ENCODE results near the gene STAT6. TPM values are rescaled to one million over a fixed set of nuclear protein-coding genes. Genes with fewer than 3 reads are reported as not detected.

STAT6 gene
- total and polyA plus RNA-seq, 2 experiments from 2014 or later = 78.9 to 80.0 TPM

GRCh38 chr12:57127101-57127725, 16.1 kb upstream of the STAT6 start:
- peak overlapping the region; percentile 98 for H3K27ac ChIP-seq
- H3K27me3 ChIP-seq = no peaks in the 10 kb centered on the region
- DNase-seq (ENCODE audit: low spot score) = peak; percentile 89
- peaks cover 17% of the 10 kb centered on the region for H4K20me1 ChIP-seq (ENCODE audit: insufficient read depth, poor library complexity, severe bottlenecking)
- WGBS (ENCODE audit: low lambda C conversion rate, missing lambda C conversion rate) = 4% methylated on average over 23 of the region's 26 CpGs
- peak overlapping the region; percentile 83 for H2AFZ ChIP-seq
- H3K9me2 ChIP-seq (replicated peaks; ENCODE audit: insufficient read depth) = no peaks in the 10 kb centered on the region
- H3K4me1 ChIP-seq (ENCODE audit: insufficient read depth) = peaks cover 32% of the 10 kb centered on the region
- peak overlapping the region; percentile 79 for H3K4me3 ChIP-seq
- H3K4me2 ChIP-seq = peak overlapping the region; percentile 92
- H3K9me3 ChIP-seq (ENCODE audit: low read depth) = no peaks in the 10 kb centered on the region
- H3K36me3 ChIP-seq (replicated peaks; ENCODE audit: insufficient read depth, low read depth) = no peaks in the 10 kb centered on the region
- TF ChIP-seq EZH2phosphoT487 (IDR thresholded peaks at IDR 0.05; ENCODE audit: low read depth, severe bottlenecking, unreplicated experiment) = no peak
- TF ChIP-seq CTCF (IDR thresholded peaks at IDR 0.05; ENCODE audit: poor library complexity) = peak; percentile 39
- H3K79me2 ChIP-seq = peaks cover 39% of the 10 kb centered on the region

GRCh38 chr12:57126561-57126960, 15.4 kb upstream of the STAT6 start:
- Histone ChIP-seq H3K36me3 (replicated peaks; ENCODE audit: insufficient read depth, low read depth) (no peaks in the 10 kb centered on the region), H3K9me2 (replicated peaks; ENCODE audit: insufficient read depth) (no peaks in the 10 kb centered on the region), H3K4me2 (peak overlapping the region; percentile 92), H2AFZ (no peak overlapping the region), H3K9me3 (ENCODE audit: low read depth) (no peaks in the 10 kb centered on the region), H3K79me2 (peaks cover 33% of the 10 kb centered on the region), H3K4me1 (ENCODE audit: insufficient read depth) (peaks cover 26% of the 10 kb centered on the region), H4K20me1 (ENCODE audit: insufficient read depth, poor library complexity, severe bottlenecking) (peaks cover 13% of the 10 kb centered on the region), H3K27ac (peak overlapping the region; percentile 98), H3K27me3 (no peaks in the 10 kb centered on the region), H3K4me3 (no peak overlapping the region)
- TF ChIP-seq EZH2phosphoT487 (IDR thresholded peaks at IDR 0.05; ENCODE audit: low read depth, severe bottlenecking, unreplicated experiment) = no peak
- TF ChIP-seq EZH2 (IDR thresholded peaks at IDR 0.05; ENCODE audit: borderline replicate concordance) = no peak
- 43% methylated on average over 7 of the region's 7 CpGs for WGBS (ENCODE audit: low lambda C conversion rate, missing lambda C conversion rate)
- DNase-seq (ENCODE audit: low spot score) = no peak

GRCh38 chr12:57126061-57126460, 14.9 kb upstream of the STAT6 start:
- TF ChIP-seq EZH2 (IDR thresholded peaks at IDR 0.05; ENCODE audit: borderline replicate concordance) (no peak), CTCF (IDR thresholded peaks at IDR 0.05; ENCODE audit: poor library complexity) (no peak), EZH2phosphoT487 (IDR thresholded peaks at IDR 0.05; ENCODE audit: low read depth, severe bottlenecking, unreplicated experiment) (no peak)
- H3K27ac ChIP-seq = no peak overlapping the region
- peaks cover 21% of the 10 kb centered on the region for H3K4me1 ChIP-seq (ENCODE audit: insufficient read depth)
- 97% methylated on average over 11 of the region's 11 CpGs for WGBS (ENCODE audit: low lambda C conversion rate, missing lambda C conversion rate)
- no peaks in the 10 kb centered on the region for H3K36me3 ChIP-seq (replicated peaks; ENCODE audit: insufficient read depth, low read depth)
- H4K20me1 ChIP-seq (ENCODE audit: insufficient read depth, poor library complexity, severe bottlenecking) = peaks cover 8% of the 10 kb centered on the region
- H2AFZ ChIP-seq = no peak overlapping the region
- H3K79me2 ChIP-seq = peaks cover 28% of the 10 kb centered on the region
- H3K4me3 ChIP-seq = no peak overlapping the region
- H3K9me3 ChIP-seq (ENCODE audit: low read depth) = no peaks in the 10 kb centered on the region
- H3K27me3 ChIP-seq = no peaks in the 10 kb centered on the region
- H3K9me2 ChIP-seq (replicated peaks; ENCODE audit: insufficient read depth) = no peaks in the 10 kb centered on the region
- H3K4me2 ChIP-seq = peak overlapping the region; percentile 92
- DNase-seq (ENCODE audit: low spot score) = no peak

GRCh38 chr12:57124261-57124877, 13.2 kb upstream of the STAT6 start:
- Histone ChIP-seq H3K27ac (no peak overlapping the region), H3K79me2 (peaks cover 11% of the 10 kb centered on the region), H3K27me3 (no peaks in the 10 kb centered on the region), H2AFZ (no peak overlapping the region), H3K4me3 (no peak overlapping the region), H3K9me3 (ENCODE audit: low read depth) (no peaks in the 10 kb centered on the region), H3K36me3 (replicated peaks; ENCODE audit: insufficient read depth, low read depth) (no peaks in the 10 kb centered on the region), H4K20me1 (ENCODE audit: insufficient read depth, poor library complexity, severe bottlenecking) (no peaks in the 10 kb centered on the region), H3K4me2 (no peak overlapping the region), H3K9me2 (replicated peaks; ENCODE audit: insufficient read depth) (no peaks in the 10 kb centered on the region), H3K4me1 (ENCODE audit: insufficient read depth) (peaks cover 10% of the 10 kb centered on the region)
- no peak for TF ChIP-seq EZH2phosphoT487 (IDR thresholded peaks at IDR 0.05; ENCODE audit: low read depth, severe bottlenecking, unreplicated experiment)
- TF ChIP-seq CTCF (IDR thresholded peaks at IDR 0.05; ENCODE audit: poor library complexity) = peak; percentile 86
- 21% methylated on average over 10 of the region's 10 CpGs for WGBS (ENCODE audit: low lambda C conversion rate, missing lambda C conversion rate)
- DNase-seq (ENCODE audit: low spot score) = peak; percentile 88

Measured in hepatocyte (in vitro differentiated cells).